Adipocyte (in vitro differentiated cells): Measurements from ENCODE around the gene MFSD6.

Experiments used
- DNase-seq: peaks from one replicate; pipeline ENCODE4 v3.0.0-alpha.2; 2015; ENCODE audit warnings: low read depth
- H3K27me3 ChIP-seq: replicated peaks from 2 replicates; pipeline ENCODE4 v1.7.0; 2013; ENCODE audit warnings: mild to moderate bottlenecking, low read length, moderate library complexity; ENCODE audit not compliant: control insufficient read depth, insufficient read depth
- H3K36me3 ChIP-seq: 2 replicates; pipeline ENCODE4 v1.7.0; 2013; ENCODE audit warnings: low read length, mild to moderate bottlenecking, moderate library complexity; ENCODE audit not compliant: control insufficient read depth, insufficient read depth, severe bottlenecking
- H3K4me1 ChIP-seq: 2 replicates; pipeline ENCODE4 v1.7.0; 2013; ENCODE audit warnings: mild to moderate bottlenecking, low read length, moderate library complexity; ENCODE audit not compliant: control insufficient read depth, insufficient read depth
- H3K4me3 ChIP-seq: 2 replicates; pipeline ENCODE4 v1.7.0; 2013; ENCODE audit warnings: mild to moderate bottlenecking, low read length, moderate library complexity
- H3K9ac ChIP-seq: 2 replicates; pipeline ENCODE4 v1.7.0; 2013; ENCODE audit warnings: mild to moderate bottlenecking, low read length, moderate library complexity
- H3K9me3 ChIP-seq: 2 replicates; pipeline ENCODE4 v1.7.0; 2013; ENCODE audit warnings: mild to moderate bottlenecking, low read length, moderate library complexity; ENCODE audit not compliant: control insufficient read depth

MFSD6 gene

GRCh38 chr2:190443778-190444481, 35.8 kb downstream of the MFSD6 start:
- no peak overlapping the region for H3K4me3 ChIP-seq
- H3K36me3 ChIP-seq = no peaks in the 10 kb centered on the region
- H3K9ac ChIP-seq = no peak overlapping the region
- H3K27me3 ChIP-seq = no peaks in the 10 kb centered on the region
- peak; percentile 72 for DNase-seq
- no peaks in the 10 kb centered on the region for H3K9me3 ChIP-seq
- peaks cover 12% of the 10 kb centered on the region for H3K4me1 ChIP-seq

- Histone ChIP-seq H3K4me1 (peaks cover 12% of the 10 kb centered on the region), H3K27me3 (no peaks in the 10 kb centered on the region), H3K9ac (no peak overlapping the region), H3K9me3 (no peaks in the 10 kb centered on the region), H3K36me3 (no peaks in the 10 kb centered on the region), H3K4me3 (no peak overlapping the region)
- no peak for DNase-seq
Observed at GRCh38 chr2:190444976-190445375, 36.8 kb downstream of the MFSD6 start.

GRCh38 chr2:190446193-190446592, 38.0 kb downstream of the MFSD6 start:
- H3K36me3 ChIP-seq = no peaks in the 10 kb centered on the region
- H3K4me3 ChIP-seq = no peak overlapping the region
- no peak for DNase-seq
- no peaks in the 10 kb centered on the region for H3K27me3 ChIP-seq
- peaks cover 14% of the 10 kb centered on the region for H3K4me1 ChIP-seq
- H3K9ac ChIP-seq = no peak overlapping the region
- H3K9me3 ChIP-seq = no peaks in the 10 kb centered on the region

- Histone ChIP-seq H3K9me3 (no peaks in the 10 kb centered on the region), H3K4me1 (peaks cover 19% of the 10 kb centered on the region), H3K27me3 (no peaks in the 10 kb centered on the region), H3K36me3 (no peaks in the 10 kb centered on the region), H3K4me3 (no peak overlapping the region), H3K9ac (no peak overlapping the region)
- DNase-seq = peak; percentile 28
Observed at GRCh38 chr2:190446750-190447516, 38.8 kb downstream of the MFSD6 start.

GRCh38 chr2:190447766-190448165, 39.6 kb downstream of the MFSD6 start:
- Histone ChIP-seq H3K4me3 (no peak overlapping the region), H3K9ac (no peak overlapping the region), H3K36me3 (no peaks in the 10 kb centered on the region), H3K27me3 (no peaks in the 10 kb centered on the region), H3K9me3 (no peaks in the 10 kb centered on the region), H3K4me1 (peaks cover 19% of the 10 kb centered on the region)
- no peak for DNase-seq

- peaks cover 11% of the 10 kb centered on the region for H3K4me1 ChIP-seq
- no peak overlapping the region for H3K4me3 ChIP-seq
- H3K9me3 ChIP-seq = no peaks in the 10 kb centered on the region
- no peak for DNase-seq
- H3K36me3 ChIP-seq = no peaks in the 10 kb centered on the region
- H3K9ac ChIP-seq = no peak overlapping the region
- no peaks in the 10 kb centered on the region for H3K27me3 ChIP-seq
Observed at GRCh38 chr2:190449925-190450324, 41.8 kb downstream of the MFSD6 start.

GRCh38 chr2:190450363-190450762, 42.2 kb downstream of the MFSD6 start:
- DNase-seq = no peak
- H3K4me3 ChIP-seq = no peak overlapping the region
- H3K36me3 ChIP-seq = no peaks in the 10 kb centered on the region
- H3K9ac ChIP-seq = no peak overlapping the region
- no peaks in the 10 kb centered on the region for H3K27me3 ChIP-seq
- no peaks in the 10 kb centered on the region for H3K9me3 ChIP-seq
- peaks cover 11% of the 10 kb centered on the region for H3K4me1 ChIP-seq

- Histone ChIP-seq H3K27me3 (no peaks in the 10 kb centered on the region), H3K9ac (no peak overlapping the region), H3K4me3 (no peak overlapping the region), H3K36me3 (no peaks in the 10 kb centered on the region), H3K4me1 (peaks cover 9% of the 10 kb centered on the region), H3K9me3 (no peaks in the 10 kb centered on the region)
- peak; percentile 39 for DNase-seq
Observed at GRCh38 chr2:190451561-190452176, 43.5 kb downstream of the MFSD6 start.

- H3K27me3 ChIP-seq = no peaks in the 10 kb centered on the region
Observed at GRCh38 chr2:190452433-190452832, 44.3 kb downstream of the MFSD6 start.

GRCh38 chr2:190454795-190455194, 46.6 kb downstream of the MFSD6 start:
- H3K4me1 ChIP-seq = peaks cover 7% of the 10 kb centered on the region
- H3K9me3 ChIP-seq = no peaks in the 10 kb centered on the region
- no peaks in the 10 kb centered on the region for H3K36me3 ChIP-seq
- H3K27me3 ChIP-seq = no peaks in the 10 kb centered on the region
- H3K4me3 ChIP-seq = no peak overlapping the region
- no peak for DNase-seq
- H3K9ac ChIP-seq = no peak overlapping the region

More at GRCh38 chr2:190452433-190452832, 44.3 kb downstream of the MFSD6 start:
- no peaks in the 10 kb centered on the region for H3K36me3 ChIP-seq
- H3K9me3 ChIP-seq = no peaks in the 10 kb centered on the region
- H3K9ac ChIP-seq = no peak overlapping the region
- DNase-seq = no peak
- no peak overlapping the region for H3K4me3 ChIP-seq
- H3K4me1 ChIP-seq = peaks cover 7% of the 10 kb centered on the region

GRCh38 chr2:190455358-190456095, 47.4 kb downstream of the MFSD6 start:
- no peak overlapping the region for H3K9ac ChIP-seq
- no peaks in the 10 kb centered on the region for H3K9me3 ChIP-seq
- peaks cover 7% of the 10 kb centered on the region for H3K4me1 ChIP-seq
- DNase-seq = no peak
- no peaks in the 10 kb centered on the region for H3K36me3 ChIP-seq
- H3K27me3 ChIP-seq = no peaks in the 10 kb centered on the region
- no peak overlapping the region for H3K4me3 ChIP-seq
